Fibroblast of mammary gland (primary cell): Measurements from ENCODE around the gene USP7.
A peak's percentile ranks its signal among the peaks of the same experiment; 100 is the strongest.

ENCODE experiments used
- DNase-seq: peaks from one replicate; pipeline ENCODE4 v3.0.0-alpha.2; 2010; ENCODE audit warnings: low read depth
- H3K4me3 ChIP-seq: 2 replicates; pipeline ENCODE4 v1.5.1; 2011; ENCODE audit warnings: low read depth, mild to moderate bottlenecking, low read length, moderate library complexity; ENCODE audit not compliant: control insufficient read depth
- TF ChIP-seq, protein P1 (sequence below): conservative IDR thresholded peaks from 2 replicates; pipeline ENCODE4 v1.5.1; 2011; ENCODE audit warnings: low read depth, low read length, inconsistent platforms; ENCODE audit not compliant: control insufficient read depth, insufficient read depth

Gene USP7

DNA sequence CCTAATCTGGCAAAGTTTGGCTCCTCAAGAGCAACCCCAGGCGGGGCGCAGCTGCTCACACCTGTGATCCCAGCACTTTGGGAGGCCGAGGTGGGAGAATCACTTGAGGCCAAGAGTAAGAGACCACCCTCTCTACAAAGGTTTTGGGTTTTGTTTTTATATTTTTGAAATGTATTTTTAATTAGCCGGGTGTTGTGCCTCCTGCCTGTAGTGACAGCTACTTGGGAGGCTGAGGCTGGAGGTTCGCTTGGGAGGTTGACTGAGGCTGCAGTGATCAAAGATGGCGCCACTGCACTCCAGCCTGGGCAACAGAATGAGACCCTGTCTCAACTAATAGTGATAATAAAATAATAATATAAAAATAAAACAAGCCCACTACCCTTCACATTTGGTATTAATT is 756 bp upstream of the USP7 start:
- peak overlapping the region; percentile 58 for H3K4me3 ChIP-seq
- TF ChIP-seq, protein P1, sequence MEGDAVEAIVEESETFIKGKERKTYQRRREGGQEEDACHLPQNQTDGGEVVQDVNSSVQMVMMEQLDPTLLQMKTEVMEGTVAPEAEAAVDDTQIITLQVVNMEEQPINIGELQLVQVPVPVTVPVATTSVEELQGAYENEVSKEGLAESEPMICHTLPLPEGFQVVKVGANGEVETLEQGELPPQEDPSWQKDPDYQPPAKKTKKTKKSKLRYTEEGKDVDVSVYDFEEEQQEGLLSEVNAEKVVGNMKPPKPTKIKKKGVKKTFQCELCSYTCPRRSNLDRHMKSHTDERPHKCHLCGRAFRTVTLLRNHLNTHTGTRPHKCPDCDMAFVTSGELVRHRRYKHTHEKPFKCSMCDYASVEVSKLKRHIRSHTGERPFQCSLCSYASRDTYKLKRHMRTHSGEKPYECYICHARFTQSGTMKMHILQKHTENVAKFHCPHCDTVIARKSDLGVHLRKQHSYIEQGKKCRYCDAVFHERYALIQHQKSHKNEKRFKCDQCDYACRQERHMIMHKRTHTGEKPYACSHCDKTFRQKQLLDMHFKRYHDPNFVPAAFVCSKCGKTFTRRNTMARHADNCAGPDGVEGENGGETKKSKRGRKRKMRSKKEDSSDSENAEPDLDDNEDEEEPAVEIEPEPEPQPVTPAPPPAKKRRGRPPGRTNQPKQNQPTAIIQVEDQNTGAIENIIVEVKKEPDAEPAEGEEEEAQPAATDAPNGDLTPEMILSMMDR = no peak
- DNase-seq = no peak

DNA sequence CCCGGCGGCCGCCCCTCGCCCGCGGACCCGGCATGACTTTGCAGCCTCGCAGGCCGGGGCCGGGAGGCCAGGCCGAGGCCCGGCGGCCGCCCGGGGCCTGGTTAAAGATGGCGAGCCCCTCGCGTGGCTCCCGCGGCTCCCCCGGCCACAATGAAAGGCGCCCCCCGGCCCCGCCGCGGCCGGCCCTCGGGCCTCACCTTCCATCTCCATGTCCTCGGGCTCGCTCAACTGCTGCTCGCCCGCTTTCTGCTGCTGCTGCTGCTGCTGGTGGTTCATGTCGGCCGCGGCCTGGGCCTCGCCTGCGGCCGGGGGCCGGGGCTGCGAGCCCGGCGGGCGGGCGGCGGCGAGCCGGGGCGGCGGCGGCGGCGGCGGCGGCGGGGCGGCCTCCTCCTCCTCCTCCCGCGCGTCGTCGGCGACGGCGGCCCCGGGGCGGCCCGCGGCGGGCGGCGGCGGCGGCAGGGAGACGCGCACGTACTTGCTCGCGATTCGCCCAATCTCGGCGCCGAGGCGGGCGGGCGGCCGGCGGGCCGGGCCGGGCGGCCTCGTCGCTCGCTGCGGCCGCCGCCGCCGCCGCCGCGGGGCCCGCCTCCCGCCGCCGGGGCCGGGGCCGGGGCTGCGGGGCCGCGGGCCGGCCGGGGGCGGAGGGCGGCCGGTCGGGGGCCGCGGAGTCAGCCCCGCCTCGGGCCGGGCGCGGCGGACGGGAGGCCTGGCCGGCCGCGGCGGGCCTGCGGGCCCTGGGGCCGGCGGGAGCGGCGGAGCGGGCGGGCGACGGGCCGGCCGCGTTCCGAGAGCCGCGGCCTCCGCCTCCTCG is 491 bp downstream of the USP7 start:
- TF ChIP-seq, protein P1 = no peak

DNA sequence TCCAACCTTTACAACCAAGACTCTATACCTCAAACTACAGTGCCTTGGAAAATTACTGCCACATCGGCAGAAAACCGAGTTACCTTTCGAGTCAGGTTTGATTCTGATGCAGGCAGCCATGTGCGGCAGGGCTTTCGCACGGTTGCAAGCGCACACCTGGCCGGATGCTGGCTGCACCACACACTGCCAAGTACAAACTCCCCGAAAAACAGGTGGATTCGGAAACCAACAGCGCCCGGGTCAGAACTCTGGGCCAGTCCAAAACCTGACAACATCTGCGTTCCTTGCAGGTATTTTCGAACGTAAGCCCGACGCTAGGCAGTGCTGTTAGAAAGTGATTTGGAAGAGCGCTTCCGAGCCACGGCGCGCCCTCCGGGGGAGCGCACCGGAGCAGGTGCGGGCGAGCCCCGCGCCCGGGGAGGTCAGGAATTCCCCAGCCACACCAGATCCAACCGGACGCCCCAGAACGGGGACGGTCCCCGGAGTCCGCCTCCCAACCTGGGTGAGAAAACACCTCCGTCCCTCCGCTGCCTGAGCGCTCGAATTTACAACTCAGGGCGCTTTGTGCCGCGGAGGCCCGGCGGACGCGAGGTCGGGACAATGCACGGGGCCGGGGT is 1.2 kb downstream of the USP7 start:
- no peak for DNase-seq
- TF ChIP-seq, protein P1 = no peak
- peak overlapping the region; percentile 75 for H3K4me3 ChIP-seq

More for the DNA sequence above, 491 bp downstream of the USP7 start:
- DNase-seq = no peak
- peak overlapping the region; percentile 75 for H3K4me3 ChIP-seq

DNA sequence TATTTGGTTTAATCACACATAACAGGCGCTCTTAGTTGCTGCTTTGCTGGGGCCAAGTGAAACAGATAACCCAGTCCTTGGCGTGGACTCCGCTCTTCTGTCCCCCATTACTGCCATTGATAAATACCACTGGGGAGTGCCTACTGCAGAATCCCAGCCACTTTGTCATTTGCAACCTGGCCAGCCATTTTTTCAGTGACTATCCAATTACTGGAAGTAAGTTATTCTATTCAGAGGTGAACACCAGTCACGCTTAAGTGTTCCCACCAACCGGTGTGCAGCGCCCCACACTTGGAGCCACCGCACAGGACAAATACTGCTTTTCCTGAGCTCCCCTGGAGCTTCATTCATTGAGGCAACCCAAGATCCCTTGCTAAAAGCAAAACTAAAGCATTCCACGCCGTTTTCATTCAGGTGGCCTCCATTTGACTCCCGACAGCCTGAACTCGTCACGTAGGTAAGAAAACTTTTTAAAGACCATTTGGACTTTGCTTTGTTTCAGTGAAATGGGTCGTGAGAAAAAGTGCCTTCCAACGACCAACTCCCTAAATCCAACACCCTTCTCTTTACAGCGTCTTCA is 1.8 kb downstream of the USP7 start:
- H3K4me3 ChIP-seq = peak overlapping the region; percentile 75
- TF ChIP-seq, protein P1 = no peak
- DNase-seq = no peak

DNA sequence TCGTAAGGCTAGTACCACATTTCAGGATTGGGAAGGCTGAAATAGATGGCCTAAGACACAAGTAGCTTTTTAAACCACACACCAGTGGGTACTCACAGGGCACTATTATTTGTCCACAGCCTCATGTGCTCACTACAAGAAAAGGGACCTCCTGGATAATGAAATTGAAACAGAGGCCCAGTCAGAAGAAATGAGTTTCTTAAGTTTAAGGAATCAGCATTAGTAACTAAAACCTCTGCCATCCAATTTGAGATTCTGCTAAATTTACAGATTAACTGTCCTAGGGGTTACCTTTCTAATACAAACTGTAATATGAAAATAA is 3.0 kb downstream of the USP7 start:
- DNase-seq = no peak
- H3K4me3 ChIP-seq = no peak overlapping the region

DNA sequence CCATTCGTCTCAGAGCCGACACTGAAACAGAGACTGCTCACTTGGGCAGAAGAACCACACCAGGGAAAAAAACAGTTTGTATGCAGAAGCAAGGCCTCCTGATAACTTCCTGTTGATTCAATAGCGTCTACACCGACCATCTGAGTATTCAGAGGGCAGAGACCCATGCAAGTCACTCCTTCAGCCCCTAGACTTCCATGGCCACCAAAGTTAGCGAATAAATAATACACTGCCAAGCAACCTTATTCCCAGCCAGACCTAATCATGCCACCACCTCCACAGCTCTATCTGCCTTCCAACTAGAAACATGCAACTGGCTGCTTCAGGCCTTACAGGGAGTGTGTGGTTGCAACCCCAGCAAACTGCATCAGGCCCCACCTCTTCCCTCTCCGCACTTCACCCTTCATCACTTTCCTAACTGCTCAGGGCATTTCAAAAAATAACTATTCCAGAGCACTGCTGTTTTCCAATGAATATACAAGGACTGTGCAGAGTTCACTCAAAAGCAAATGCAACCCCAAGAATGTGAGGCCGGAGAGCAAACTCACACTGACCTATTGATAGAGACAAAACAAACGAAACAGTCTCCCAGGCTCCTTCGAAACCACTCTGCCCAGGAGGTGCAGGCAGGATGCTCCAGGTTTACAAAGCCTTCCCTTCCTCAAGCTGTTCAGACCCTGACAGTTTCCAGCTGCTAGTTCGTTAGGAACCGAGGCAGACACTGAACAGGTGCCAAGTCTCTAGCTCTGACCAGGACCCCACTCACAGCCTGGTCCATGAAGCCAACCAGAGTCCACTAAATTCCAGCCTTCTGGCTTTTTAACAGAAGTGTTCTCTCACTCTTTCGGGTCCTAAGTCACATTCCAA is 3.6 kb downstream of the USP7 start:
- no peak overlapping the region for H3K4me3 ChIP-seq
- TF ChIP-seq, protein P1 = no peak
- DNase-seq = peak; percentile 23

More for the DNA sequence above, 3.0 kb downstream of the USP7 start:
- TF ChIP-seq, protein P1 = no peak
